Left ventricle myocardium inferior (tissue), 1 donor: ENCODE measurements around the gene ADORA3. TPM values are rescaled to one million over a fixed set of nuclear protein-coding genes. Genes with fewer than 3 reads are reported as not detected.

Experiments used
- DNase-seq: peaks from one replicate; pipeline ENCODE4 v3.0.0-alpha.2; 2020
- H3K27ac ChIP-seq: fragments of 200-600 bp; replicated peaks from 2 replicates; pipeline ENCODE4 v1.8.0; 2021
- H3K27me3 ChIP-seq: fragments of 200-600 bp; 2 replicates; pipeline ENCODE4 v1.8.0; 2021; ENCODE audit warnings: low read depth
- H3K36me3 ChIP-seq: fragments of 200-600 bp; 2 replicates; pipeline ENCODE4 v1.8.0; 2021
- H3K4me1 ChIP-seq: fragments of 200-600 bp; 2 replicates; pipeline ENCODE4 v1.8.0; 2021
- H3K4me3 ChIP-seq: fragments of 200-600 bp; 2 replicates; pipeline ENCODE4 v1.8.0; 2021; ENCODE audit warnings: mild to moderate bottlenecking, moderate library complexity
- H3K9me3 ChIP-seq: fragments of 200-600 bp; replicated peaks from 2 replicates; pipeline ENCODE4 v1.8.0; 2021
- intact Hi-C: fragments of 100-400 bp; cut with micrococcal nuclease; formaldehyde crosslinking; loops from one replicate; pipeline ENCODE4 v1.11.0; 2022
- total RNA-seq: library from RNA; stranded (reverse); fragmentation: NEBNext Ultra II Directional; extraction: Animal tissue kit (Norgen Biotek cat#: 25700); gene quantifications from one replicate; pipeline ENCODE4 v1.2.1, GENCODE V29; 2021
- TF ChIP-seq, protein P1 (sequence below): fragments of 200-600 bp; IDR thresholded peaks from 2 replicates; pipeline ENCODE4 v1.8.0; 2021; ENCODE audit warnings: antibody characterized with exemption, mild to moderate bottlenecking, borderline replicate concordance
- donor health status: DM: no; HTN: yes; CAD: no; lungs with severe emphysema.

The ADORA3 gene
- total RNA-seq, 1 donor from 2014 or later: 3.1 TPM

- intact Hi-C loops: no loop called here
- Histone ChIP-seq H3K27ac (no peak overlapping the region), H3K36me3 (peaks cover 63% of the 10 kb centered on the region), H3K4me1 (peaks cover 87% of the 10 kb centered on the region), H3K4me3 (no peak overlapping the region), H3K27me3 (no peaks in the 10 kb centered on the region), H3K9me3 (no peaks in the 10 kb centered on the region)
- TF ChIP-seq, protein P1, sequence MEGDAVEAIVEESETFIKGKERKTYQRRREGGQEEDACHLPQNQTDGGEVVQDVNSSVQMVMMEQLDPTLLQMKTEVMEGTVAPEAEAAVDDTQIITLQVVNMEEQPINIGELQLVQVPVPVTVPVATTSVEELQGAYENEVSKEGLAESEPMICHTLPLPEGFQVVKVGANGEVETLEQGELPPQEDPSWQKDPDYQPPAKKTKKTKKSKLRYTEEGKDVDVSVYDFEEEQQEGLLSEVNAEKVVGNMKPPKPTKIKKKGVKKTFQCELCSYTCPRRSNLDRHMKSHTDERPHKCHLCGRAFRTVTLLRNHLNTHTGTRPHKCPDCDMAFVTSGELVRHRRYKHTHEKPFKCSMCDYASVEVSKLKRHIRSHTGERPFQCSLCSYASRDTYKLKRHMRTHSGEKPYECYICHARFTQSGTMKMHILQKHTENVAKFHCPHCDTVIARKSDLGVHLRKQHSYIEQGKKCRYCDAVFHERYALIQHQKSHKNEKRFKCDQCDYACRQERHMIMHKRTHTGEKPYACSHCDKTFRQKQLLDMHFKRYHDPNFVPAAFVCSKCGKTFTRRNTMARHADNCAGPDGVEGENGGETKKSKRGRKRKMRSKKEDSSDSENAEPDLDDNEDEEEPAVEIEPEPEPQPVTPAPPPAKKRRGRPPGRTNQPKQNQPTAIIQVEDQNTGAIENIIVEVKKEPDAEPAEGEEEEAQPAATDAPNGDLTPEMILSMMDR: no peak
- no peak for DNase-seq
Measured at GRCh38 chr1:111453706-111454105, 49.7 kb downstream of the ADORA3 start.

DNA sequence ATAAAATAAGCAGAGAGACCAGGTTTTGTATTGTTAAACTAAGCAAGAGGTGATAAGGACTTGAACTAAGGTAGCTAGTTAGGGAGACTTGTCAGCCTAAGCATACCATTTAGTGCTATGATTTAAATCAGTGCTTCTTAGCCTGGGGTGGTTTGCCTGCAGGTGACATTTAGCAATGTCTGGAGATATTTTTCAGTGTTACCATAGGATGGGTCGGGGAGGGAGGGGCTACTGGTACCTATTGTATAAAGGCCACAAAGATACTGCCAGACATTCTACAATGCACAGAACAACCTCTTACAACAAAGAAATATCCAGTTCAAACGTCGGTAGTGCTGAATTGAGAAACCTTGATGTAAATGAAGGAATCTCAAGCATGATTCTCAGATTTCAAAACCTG, 50.9 kb downstream of the ADORA3 start:
- Histone ChIP-seq H3K4me1 (peaks cover 89% of the 10 kb centered on the region), H3K27ac (no peak overlapping the region), H3K36me3 (peaks cover 52% of the 10 kb centered on the region), H3K27me3 (no peaks in the 10 kb centered on the region), H3K9me3 (no peaks in the 10 kb centered on the region), H3K4me3 (peak overlapping the region; percentile 95)
- DNase-seq: no peak
- intact Hi-C loops: no loop called here
- TF ChIP-seq, protein P1: no peak

- TF ChIP-seq, protein P1: no peak
- no peaks in the 10 kb centered on the region for H3K9me3 ChIP-seq
- peaks cover 80% of the 10 kb centered on the region for H3K4me1 ChIP-seq
- H3K4me3 ChIP-seq: peak overlapping the region; percentile 95
- no peaks in the 10 kb centered on the region for H3K27me3 ChIP-seq
- DNase-seq: no peak
- H3K27ac ChIP-seq: peak overlapping the region; percentile 94
- intact Hi-C loops: no loop called here
- H3K36me3 ChIP-seq: peaks cover 48% of the 10 kb centered on the region
Measured at GRCh38 chr1:111450185-111450584, 53.2 kb downstream of the ADORA3 start.

DNA sequence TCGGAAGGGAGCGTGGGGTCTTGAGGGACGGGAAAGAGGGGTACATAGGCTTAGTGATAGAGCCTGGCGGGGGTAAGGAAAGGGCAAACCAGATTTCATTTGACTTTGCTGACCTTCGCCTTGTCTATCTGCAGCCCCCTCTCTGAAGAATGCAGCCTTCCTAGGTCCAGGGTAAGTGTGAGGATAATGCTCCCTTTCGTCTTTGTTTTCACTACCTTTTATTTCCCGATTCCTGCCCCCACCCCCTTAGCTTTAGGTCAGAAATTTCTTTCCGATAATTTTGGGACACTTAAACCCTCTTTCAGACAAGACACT, 53.8 kb downstream of the ADORA3 start:
- Histone ChIP-seq H3K4me1 (peaks cover 75% of the 10 kb centered on the region), H3K4me3 (peak overlapping the region; percentile 95), H3K36me3 (peaks cover 48% of the 10 kb centered on the region), H3K9me3 (no peaks in the 10 kb centered on the region), H3K27ac (peak overlapping the region; percentile 94), H3K27me3 (no peaks in the 10 kb centered on the region)
- TF ChIP-seq, protein P1: no peak
- no peak for DNase-seq
- intact Hi-C loops: no loop called here

Other genes starting within 250 kb of the ADORA3 start
- gene CHIA, start 212.8 kb downstream of the ADORA3 start, total RNA-seq: not detected
- 0.69 TPM for gene OVGP1, start 75.9 kb downstream of the ADORA3 start, total RNA-seq
- gene WDR77, start 54.4 kb downstream of the ADORA3 start, total RNA-seq: 30.7 TPM
- gene ATP5PB, start 54.2 kb downstream of the ADORA3 start, total RNA-seq: 671 TPM
- gene C1orf162, start 29.6 kb downstream of the ADORA3 start, total RNA-seq: 5.6 TPM
- 0.85 TPM for gene TMIGD3, start within 50 bp of the ADORA3 start, total RNA-seq
- 112 TPM for gene RAP1A, start 116.2 kb upstream of the ADORA3 start, total RNA-seq
- 24.3 TPM for gene INKA2, start 235.8 kb upstream of the ADORA3 start, total RNA-seq